Liver (tissue), 9 donors: ENCODE measurements around the gene LILRA5. TPM values are rescaled to one million over a fixed set of nuclear protein-coding genes. Genes with fewer than 3 reads are reported as not detected.

Experiments
- DNase-seq: peaks from one replicate; pipeline ENCODE4 v3.0.0-alpha.2; 2017; ENCODE audit warnings: low spot score
- H3K27ac ChIP-seq, 2 donors: one replicate each; pipeline ENCODE4 v1.7.0; 2013; ENCODE audit warnings: inconsistent platforms in 2 of 2, low read length in 2 of 2, control low read depth in 1 of 2, low read depth in 1 of 2, mild to moderate bottlenecking in 1 of 2
- H3K27me3 ChIP-seq, 4 donors: one replicate each; pipeline versions ENCODE4 v1.6.1 to v1.7.0; 2013; ENCODE audit warnings: low read length in 3 of 4, inconsistent platforms in 1 of 4, mild to moderate bottlenecking in 1 of 4, moderate library complexity in 1 of 4; ENCODE audit not compliant: control insufficient read depth in 4 of 4, insufficient read depth in 4 of 4
- H3K36me3 ChIP-seq, 4 donors: one replicate each; pipeline versions ENCODE4 v1.6.1 to v1.7.0; 2013; ENCODE audit warnings: low read length in 3 of 4, mild to moderate bottlenecking in 3 of 4, low read depth in 1 of 4, moderate library complexity in 1 of 4; ENCODE audit not compliant: control insufficient read depth in 4 of 4, insufficient read depth in 3 of 4
- H3K4me1 ChIP-seq, 4 donors: one replicate each; pipeline versions ENCODE4 v1.6.1 to v1.7.0; 2013; ENCODE audit warnings: low read length in 3 of 4, mild to moderate bottlenecking in 3 of 4, moderate library complexity in 1 of 4; ENCODE audit not compliant: control insufficient read depth in 4 of 4, insufficient read depth in 4 of 4
- H3K4me3 ChIP-seq, 3 donors: one replicate each; pipeline versions ENCODE4 v1.6.1 to v1.7.0; 2013; ENCODE audit warnings: low read length in 3 of 3, control low read depth in 1 of 3, low read depth in 1 of 3, mild to moderate bottlenecking in 1 of 3
- H3K9ac ChIP-seq, 2 donors: one replicate each; pipeline ENCODE4 v1.7.0; 2013; ENCODE audit warnings: low read length in 2 of 2, mild to moderate bottlenecking in 2 of 2, moderate library complexity in 2 of 2, control low read depth in 1 of 2, low read depth in 1 of 2
- H3K9me3 ChIP-seq, 4 donors: one replicate each; pipeline versions ENCODE4 v1.6.1 to v1.7.0; 2013; ENCODE audit warnings: low read length in 3 of 4; ENCODE audit not compliant: control insufficient read depth in 4 of 4
- CTCF ChIP-seq: fragments of 150-350 bp; IDR thresholded peaks from 2 replicates; pipeline ENCODE4 v1.5.1; 2017; ENCODE audit warnings: improper control_type of control experiment, low read depth, low read length; ENCODE audit not compliant: missing input control
- FOXA1 ChIP-seq: IDR thresholded peaks from 2 replicates; pipeline ENCODE4 v1.6.1; 2016; ENCODE audit warnings: antibody characterized with exemption
- FOXA2 ChIP-seq: IDR thresholded peaks from 2 replicates; pipeline ENCODE4 v1.6.1; 2016; ENCODE audit warnings: antibody characterized with exemption
- GABPA ChIP-seq, 2 donors: IDR thresholded peaks in 1 of 2; conservative IDR thresholded peaks in 1 of 2; 2 replicates each; pipeline ENCODE4 v1.6.1; 2016; ENCODE audit warnings: antibody characterized with exemption in 2 of 2, mild to moderate bottlenecking in 1 of 2, moderate library complexity in 1 of 2
- HNF4A ChIP-seq, 2 donors: conservative IDR thresholded peaks; 2 replicates each; pipeline ENCODE4 v1.6.1; 2016; ENCODE audit warnings: antibody characterized with exemption in 2 of 2, mild to moderate bottlenecking in 2 of 2
- HNF4G ChIP-seq: IDR thresholded peaks from 2 replicates; pipeline ENCODE4 v1.6.1; 2016; ENCODE audit warnings: antibody characterized with exemption
- JUND ChIP-seq, 2 donors: IDR thresholded peaks; 2 replicates each; pipeline ENCODE4 v1.6.1; 2016; ENCODE audit warnings: antibody characterized with exemption in 2 of 2
- NR2F2 ChIP-seq: IDR thresholded peaks from 2 replicates; pipeline ENCODE4 v1.6.1; 2016; ENCODE audit warnings: antibody characterized with exemption
- RAD21 ChIP-seq, 2 donors: IDR thresholded peaks; 2 replicates each; pipeline ENCODE4 v1.6.1; 2016; ENCODE audit warnings: antibody characterized with exemption in 2 of 2, mild to moderate bottlenecking in 2 of 2
- SP1 ChIP-seq: IDR thresholded peaks from 2 replicates; pipeline ENCODE4 v1.6.1; 2018; ENCODE audit warnings: antibody characterized with exemption, mild to moderate bottlenecking
- TAF1 ChIP-seq: conservative IDR thresholded peaks from 2 replicates; pipeline ENCODE4 v1.6.1; 2016; ENCODE audit warnings: antibody characterized with exemption, mild to moderate bottlenecking
- YY1 ChIP-seq: IDR thresholded peaks from 2 replicates; pipeline ENCODE4 v1.6.1; 2016; ENCODE audit warnings: antibody characterized with exemption, mild to moderate bottlenecking
- ZBTB33 ChIP-seq: IDR thresholded peaks from 2 replicates; pipeline ENCODE4 v1.6.1; 2016; ENCODE audit warnings: antibody characterized with exemption
- WGBS: extraction: QIAGEN DNeasy Blood & Tissue Kit; methylation state at CpG from one replicate; pipeline ENCODE4 v1.1.7; 2013; 5-methylcytosine and 5-hydroxymethylcytosine counted together
- polyA plus RNA-seq, 2 donors: library from polyadenylated mRNA; stranded (reverse) in 1 of 2; unstranded in 1 of 2; fragments of 200-250 nt in 1 of 2; fragments of >200 nt in 1 of 2; fragmentation: Nextera tagmentation in 1 of 2; extraction: Ambion mirVana in 1 of 2; gene quantifications; one replicate each; pipeline versions ENCODE4 v1.2.1 to v1.2.3, GENCODE V29; 2013 to 2015
- total RNA-seq, 2 donors: library from RNA; depleted of rRNA; stranded (reverse); fragments of >200 nt; gene quantifications; one replicate each; pipeline ENCODE4 v1.2.3, GENCODE V29; 2014
- TF ChIP-seq, protein P1 (sequence below): IDR thresholded peaks from 2 replicates; pipeline ENCODE4 v1.6.1; 2016; ENCODE audit warnings: antibody characterized with exemption
- TF ChIP-seq, protein P2 (sequence below): IDR thresholded peaks from 2 replicates; pipeline ENCODE4 v1.6.1; 2016; ENCODE audit warnings: antibody characterized with exemption
- TF ChIP-seq, protein P3 (sequence below): IDR thresholded peaks from 2 replicates; pipeline ENCODE4 v1.6.1; 2016; ENCODE audit warnings: antibody characterized with exemption, mild to moderate bottlenecking
- donor health status: healthy.
- donor health status: healthy.
- donor health status: healthy.
- donor health status: healthy.
- donor health status: healthy.

LILRA5 gene
- total and polyA plus RNA-seq, 4 donors, result 0.58 to 8.7 (median 4.6) TPM

- no peak overlapping the region for H3K27ac ChIP-seq
- no peaks in the 10 kb centered on the region for H3K27me3 ChIP-seq
- DNase-seq, result no peak
- WGBS, result 60% methylated on average over 9 of the region's 9 CpGs
- no peak overlapping the region for H3K4me3 ChIP-seq
- no peaks in the 10 kb centered on the region for H3K36me3 ChIP-seq
- H3K9ac ChIP-seq, result no peak overlapping the region
- H3K9me3 ChIP-seq, result no peaks in the 10 kb centered on the region
- H3K4me1 ChIP-seq, result no peaks in the 10 kb centered on the region
- TF ChIP-seq FOXA2 (no peak), SP1 (no peak), YY1 (no peak), TAF1 (no peak), GABPA (IDR thresholded peaks at IDR 0.05 in 1 of 2, conservative IDR thresholded peaks at IDR 0.05 in 1 of 2) (no peak), CTCF (no peak), ZBTB33 (no peak), NR2F2 (no peak), JUND (IDR thresholded peaks at IDR 0.05) (no peak), RAD21 (IDR thresholded peaks at IDR 0.05) (no peak), HNF4G (no peak), HNF4A (conservative IDR thresholded peaks at IDR 0.05) (no peak), FOXA1 (no peak)
- TF ChIP-seq, protein P1, sequence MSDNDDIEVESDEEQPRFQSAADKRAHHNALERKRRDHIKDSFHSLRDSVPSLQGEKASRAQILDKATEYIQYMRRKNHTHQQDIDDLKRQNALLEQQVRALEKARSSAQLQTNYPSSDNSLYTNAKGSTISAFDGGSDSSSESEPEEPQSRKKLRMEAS, result no peak
- TF ChIP-seq, protein P2, sequence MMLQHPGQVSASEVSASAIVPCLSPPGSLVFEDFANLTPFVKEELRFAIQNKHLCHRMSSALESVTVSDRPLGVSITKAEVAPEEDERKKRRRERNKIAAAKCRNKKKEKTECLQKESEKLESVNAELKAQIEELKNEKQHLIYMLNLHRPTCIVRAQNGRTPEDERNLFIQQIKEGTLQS, result no peak
Measured at GRCh38 chr19:54337858-54338230, 24.9 kb upstream of the LILRA5 start.

DNA sequence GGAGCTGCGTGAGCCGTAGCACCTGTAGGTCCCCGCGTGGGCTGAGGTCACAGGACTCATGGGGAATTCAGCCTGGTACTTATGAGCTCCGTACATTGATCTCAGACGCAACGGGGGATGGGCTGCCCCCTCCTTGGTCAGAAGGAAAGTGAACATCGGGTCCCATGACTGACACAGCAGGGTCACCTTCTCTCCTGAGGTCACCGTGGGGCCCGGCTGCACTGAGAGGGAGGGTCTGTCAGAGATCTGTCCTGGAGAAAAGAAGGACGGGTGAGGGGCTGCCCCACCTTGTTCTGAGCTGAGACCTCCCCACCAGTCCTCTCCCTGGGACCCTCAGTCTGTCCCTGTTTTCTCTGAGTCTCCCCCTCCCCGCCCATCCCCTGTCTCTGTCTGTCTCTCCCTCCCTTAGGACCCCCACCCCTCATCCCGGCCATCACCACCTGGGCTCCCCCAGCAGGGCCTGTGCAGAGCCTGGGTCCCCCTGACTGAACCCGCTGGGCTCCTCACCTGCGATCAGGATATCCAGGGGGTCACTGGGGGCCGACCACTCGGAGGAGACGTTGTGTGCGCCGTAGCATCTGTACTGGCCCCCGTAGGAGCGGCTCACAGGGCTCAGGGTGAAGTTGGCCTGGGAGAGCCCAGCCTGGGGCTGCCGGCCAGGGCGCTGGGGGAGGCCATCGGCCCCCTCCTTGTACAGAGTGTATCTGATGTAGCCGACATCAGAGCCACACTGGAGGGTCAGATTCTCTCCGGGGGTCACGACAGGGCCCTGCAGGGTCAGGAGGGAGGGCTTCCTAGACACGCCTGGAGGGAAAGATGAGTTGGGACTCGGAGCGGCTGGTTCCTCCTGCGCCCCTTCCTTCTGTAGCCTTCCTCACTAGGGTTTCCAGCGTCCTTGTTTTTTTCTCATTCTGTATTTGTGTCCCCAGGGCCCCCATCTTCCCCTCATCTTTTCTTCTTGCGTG lies 24.2 kb upstream of the LILRA5 start:
- H3K4me1 ChIP-seq, result no peaks in the 10 kb centered on the region
- H3K27me3 ChIP-seq, result no peaks in the 10 kb centered on the region
- no peak for DNase-seq
- no peak overlapping the region for H3K9ac ChIP-seq
- H3K36me3 ChIP-seq, result no peaks in the 10 kb centered on the region
- no peaks in the 10 kb centered on the region for H3K9me3 ChIP-seq
- H3K27ac ChIP-seq, result no peak overlapping the region
- 68% methylated on average over 34 of the region's 34 CpGs for WGBS
- TF ChIP-seq YY1 (no peak), HNF4A (conservative IDR thresholded peaks at IDR 0.05) (no peak), FOXA1 (no peak), GABPA (IDR thresholded peaks at IDR 0.05 in 1 of 2, conservative IDR thresholded peaks at IDR 0.05 in 1 of 2) (no peak), FOXA2 (no peak), TAF1 (no peak)
- TF ChIP-seq, protein P3, sequence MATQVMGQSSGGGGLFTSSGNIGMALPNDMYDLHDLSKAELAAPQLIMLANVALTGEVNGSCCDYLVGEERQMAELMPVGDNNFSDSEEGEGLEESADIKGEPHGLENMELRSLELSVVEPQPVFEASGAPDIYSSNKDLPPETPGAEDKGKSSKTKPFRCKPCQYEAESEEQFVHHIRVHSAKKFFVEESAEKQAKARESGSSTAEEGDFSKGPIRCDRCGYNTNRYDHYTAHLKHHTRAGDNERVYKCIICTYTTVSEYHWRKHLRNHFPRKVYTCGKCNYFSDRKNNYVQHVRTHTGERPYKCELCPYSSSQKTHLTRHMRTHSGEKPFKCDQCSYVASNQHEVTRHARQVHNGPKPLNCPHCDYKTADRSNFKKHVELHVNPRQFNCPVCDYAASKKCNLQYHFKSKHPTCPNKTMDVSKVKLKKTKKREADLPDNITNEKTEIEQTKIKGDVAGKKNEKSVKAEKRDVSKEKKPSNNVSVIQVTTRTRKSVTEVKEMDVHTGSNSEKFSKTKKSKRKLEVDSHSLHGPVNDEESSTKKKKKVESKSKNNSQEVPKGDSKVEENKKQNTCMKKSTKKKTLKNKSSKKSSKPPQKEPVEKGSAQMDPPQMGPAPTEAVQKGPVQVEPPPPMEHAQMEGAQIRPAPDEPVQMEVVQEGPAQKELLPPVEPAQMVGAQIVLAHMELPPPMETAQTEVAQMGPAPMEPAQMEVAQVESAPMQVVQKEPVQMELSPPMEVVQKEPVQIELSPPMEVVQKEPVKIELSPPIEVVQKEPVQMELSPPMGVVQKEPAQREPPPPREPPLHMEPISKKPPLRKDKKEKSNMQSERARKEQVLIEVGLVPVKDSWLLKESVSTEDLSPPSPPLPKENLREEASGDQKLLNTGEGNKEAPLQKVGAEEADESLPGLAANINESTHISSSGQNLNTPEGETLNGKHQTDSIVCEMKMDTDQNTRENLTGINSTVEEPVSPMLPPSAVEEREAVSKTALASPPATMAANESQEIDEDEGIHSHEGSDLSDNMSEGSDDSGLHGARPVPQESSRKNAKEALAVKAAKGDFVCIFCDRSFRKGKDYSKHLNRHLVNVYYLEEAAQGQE, result no peak
- TF ChIP-seq, protein P2, result no peak
- TF ChIP-seq, protein P1, result no peak
- no peak overlapping the region for H3K4me3 ChIP-seq
